BJ (cell line): Measurements from ENCODE around the gene VSIG10L2. TPM values are rescaled to one million over a fixed set of nuclear protein-coding genes. Genes with fewer than 3 reads are reported as not detected.

Experiments
- CTCF ChIA-PET: fragments of 350-600 bp; formaldehyde crosslinking; extraction: SDS; loops from one replicate; lab custom pipeline; 2021; ENCODE audit warnings: antibody characterized with exemption, inconsistent platforms; lab: Yijun Ruan, JAX
- POLR2A ChIA-PET: fragments of 300-600 bp; sonication (Branson Sonifier 250); formaldehyde crosslinking; extraction: SDS; loops from one replicate; lab custom pipeline; 2021; ENCODE audit warnings: antibody characterized with exemption; lab: Charles Lee
- DNase-seq: peaks from one replicate; pipeline ENCODE4 v3.0.0-alpha.2; 2011; ENCODE audit warnings: low read depth
- H3K27me3 ChIP-seq: 2 replicates; pipeline ENCODE4 v1.6.0; 2011; ENCODE audit warnings: low read length; ENCODE audit not compliant: control insufficient read depth, insufficient read depth
- H3K36me3 ChIP-seq: 2 replicates; pipeline ENCODE4 v1.5.1; 2011; ENCODE audit warnings: low read length; ENCODE audit not compliant: control insufficient read depth, insufficient read depth
- H3K4me3 ChIP-seq: 2 replicates; pipeline ENCODE4 v1.5.1; 2011; ENCODE audit warnings: low read depth, mild to moderate bottlenecking, control low read depth, low read length
- CTCF ChIP-seq: IDR thresholded peaks from 2 replicates; pipeline ENCODE4 v1.5.1; 2011; ENCODE audit warnings: low read depth, mild to moderate bottlenecking, control low read depth, inconsistent platforms, low read length, moderate library complexity; ENCODE audit not compliant: insufficient read depth
- polyA plus RNA-seq: library from polyadenylated mRNA; depleted of rRNA; stranded (reverse); fragments of >200 nt; gene quantifications from 2 replicates; pipeline ENCODE4 v1.2.3, GENCODE V29; 2011

The VSIG10L2 gene
- polyA plus RNA-seq, 1 experiment: not detected

- no peak for TF ChIP-seq CTCF
- H3K27me3 ChIP-seq: no peaks in the 10 kb centered on the region
- DNase-seq: no peak
- H3K4me3 ChIP-seq: no peak overlapping the region
- H3K36me3 ChIP-seq: no peaks in the 10 kb centered on the region
- CTCF ChIA-PET: no interaction called here
- POLR2A ChIA-PET: no interaction called here
These were observed 30.3 kb downstream of the VSIG10L2 start for GRCh38 chr11:125976156-125976555.

GRCh38 chr11:125977333-125977732 is 31.5 kb downstream of the VSIG10L2 start:
- POLR2A ChIA-PET: no interaction called here
- Histone ChIP-seq H3K27me3 (no peaks in the 10 kb centered on the region), H3K4me3 (no peak overlapping the region), H3K36me3 (no peaks in the 10 kb centered on the region)
- CTCF ChIA-PET: no interaction called here
- no peak for TF ChIP-seq CTCF
- DNase-seq: no peak

- no peak overlapping the region for H3K4me3 ChIP-seq
- H3K36me3 ChIP-seq: no peaks in the 10 kb centered on the region
- DNase-seq: no peak
- TF ChIP-seq CTCF: no peak
- CTCF ChIA-PET: no interaction called here
- POLR2A ChIA-PET: no interaction called here
- no peaks in the 10 kb centered on the region for H3K27me3 ChIP-seq
These were observed 32.4 kb downstream of the VSIG10L2 start for GRCh38 chr11:125978181-125978716.

GRCh38 chr11:125978778-125979407 is 33.0 kb downstream of the VSIG10L2 start:
- DNase-seq: no peak
- POLR2A ChIA-PET: no interaction called here
- CTCF ChIA-PET: no interaction called here
- H3K4me3 ChIP-seq: no peak overlapping the region
- H3K36me3 ChIP-seq: no peaks in the 10 kb centered on the region
- no peak for TF ChIP-seq CTCF
- no peaks in the 10 kb centered on the region for H3K27me3 ChIP-seq

- POLR2A ChIA-PET: no interaction called here
- TF ChIP-seq CTCF: no peak
- Histone ChIP-seq H3K27me3 (no peaks in the 10 kb centered on the region), H3K4me3 (no peak overlapping the region), H3K36me3 (no peaks in the 10 kb centered on the region)
- DNase-seq: no peak
- CTCF ChIA-PET: no interaction called here
These were observed 33.7 kb downstream of the VSIG10L2 start for GRCh38 chr11:125979511-125979910.
